ENCODE results near the gene DPT. TPM values are rescaled to one million over a fixed set of nuclear protein-coding genes. Genes with fewer than 3 reads are reported as not detected.

DPT gene
- total RNA-seq, 1 donor from 2014 or later, result not detected

GRCh38 chr1:168762473-168762872 lies 33.5 kb upstream of the DPT start:
- Histone ChIP-seq H3K4me3 (ENCODE audit: insufficient read depth, low read depth, low read length) (no peak overlapping the region), H3K27me3 (ENCODE audit: insufficient read depth, low read length) (no peaks in the 10 kb centered on the region), H3K9ac (ENCODE audit: low read length) (no peak overlapping the region), H4K20me1 (ENCODE audit: insufficient read depth, low read length) (no peaks in the 10 kb centered on the region), H3K4me1 (ENCODE audit: insufficient read depth, low read length) (no peaks in the 10 kb centered on the region), H3K27ac (ENCODE audit: low read depth, low read length) (no peak overlapping the region), H3K9me3 (ENCODE audit: insufficient read depth, low read depth, low read length) (no peaks in the 10 kb centered on the region), H3K79me2 (ENCODE audit: insufficient read depth, low read length) (no peaks in the 10 kb centered on the region), H3K4me2 (ENCODE audit: low read length) (no peak overlapping the region), H2AFZ (ENCODE audit: low read depth, low read length) (no peak overlapping the region), H3K36me3 (ENCODE audit: insufficient read depth, low read length) (no peaks in the 10 kb centered on the region)
- Mint-ChIP-seq H3K4me1 (ENCODE audit: low read depth, unreplicated experiment) (no peaks in the 10 kb centered on the region), H3K36me3 (ENCODE audit: low read depth, unreplicated experiment) (no peaks in the 10 kb centered on the region), H3K27me3 (ENCODE audit: low read depth, unreplicated experiment) (no peaks in the 10 kb centered on the region), H3K4me3 (ENCODE audit: unreplicated experiment) (no peak overlapping the region), H3K9me3 (ENCODE audit: unreplicated experiment) (no peaks in the 10 kb centered on the region), H3K27ac (ENCODE audit: unreplicated experiment) (no peak overlapping the region)
- DNase-seq (ENCODE audit: low read depth) (no peak), FAIRE-seq (no peak)
- no peak for TF ChIP-seq EZH2 (IDR thresholded peaks at IDR 0.05; ENCODE audit: insufficient read depth, low read length)
- TF ChIP-seq, protein P1, sequence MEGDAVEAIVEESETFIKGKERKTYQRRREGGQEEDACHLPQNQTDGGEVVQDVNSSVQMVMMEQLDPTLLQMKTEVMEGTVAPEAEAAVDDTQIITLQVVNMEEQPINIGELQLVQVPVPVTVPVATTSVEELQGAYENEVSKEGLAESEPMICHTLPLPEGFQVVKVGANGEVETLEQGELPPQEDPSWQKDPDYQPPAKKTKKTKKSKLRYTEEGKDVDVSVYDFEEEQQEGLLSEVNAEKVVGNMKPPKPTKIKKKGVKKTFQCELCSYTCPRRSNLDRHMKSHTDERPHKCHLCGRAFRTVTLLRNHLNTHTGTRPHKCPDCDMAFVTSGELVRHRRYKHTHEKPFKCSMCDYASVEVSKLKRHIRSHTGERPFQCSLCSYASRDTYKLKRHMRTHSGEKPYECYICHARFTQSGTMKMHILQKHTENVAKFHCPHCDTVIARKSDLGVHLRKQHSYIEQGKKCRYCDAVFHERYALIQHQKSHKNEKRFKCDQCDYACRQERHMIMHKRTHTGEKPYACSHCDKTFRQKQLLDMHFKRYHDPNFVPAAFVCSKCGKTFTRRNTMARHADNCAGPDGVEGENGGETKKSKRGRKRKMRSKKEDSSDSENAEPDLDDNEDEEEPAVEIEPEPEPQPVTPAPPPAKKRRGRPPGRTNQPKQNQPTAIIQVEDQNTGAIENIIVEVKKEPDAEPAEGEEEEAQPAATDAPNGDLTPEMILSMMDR (IDR thresholded peaks at IDR 0.05; ENCODE audit: insufficient read depth, low read depth, low read length), result no peak

DNA sequence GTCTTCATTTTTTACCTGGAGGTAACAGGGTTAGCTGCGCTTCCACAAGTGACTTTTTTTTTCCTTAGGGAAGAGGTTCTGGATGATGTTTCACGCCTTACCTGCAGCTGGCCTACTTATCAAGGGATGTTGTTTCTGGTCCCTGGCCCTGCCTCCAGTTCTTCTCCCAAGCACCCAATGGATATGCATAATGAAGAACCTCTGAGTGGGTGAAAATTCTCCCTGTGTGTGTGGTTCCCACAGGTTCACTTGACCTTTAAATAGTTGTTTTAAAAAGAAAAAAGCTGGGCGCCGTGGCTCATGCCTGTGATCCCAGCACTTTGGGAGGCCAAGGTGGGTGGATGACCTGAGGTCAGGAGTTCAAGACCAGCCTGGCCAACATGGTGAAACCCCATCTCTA lies 31.8 kb upstream of the DPT start:
- no peak for FAIRE-seq
- TF ChIP-seq, protein P1 (IDR thresholded peaks at IDR 0.05; ENCODE audit: insufficient read depth, low read depth, low read length), result no peak
- TF ChIP-seq EZH2 (IDR thresholded peaks at IDR 0.05; ENCODE audit: insufficient read depth, low read length), result no peak
- Histone ChIP-seq H3K36me3 (ENCODE audit: insufficient read depth, low read length) (no peaks in the 10 kb centered on the region), H3K4me3 (ENCODE audit: insufficient read depth, low read depth, low read length) (no peak overlapping the region), H3K4me2 (ENCODE audit: low read length) (no peak overlapping the region), H3K4me1 (ENCODE audit: insufficient read depth, low read length) (no peaks in the 10 kb centered on the region), H3K27ac (ENCODE audit: low read depth, low read length) (no peak overlapping the region), H2AFZ (ENCODE audit: low read depth, low read length) (no peak overlapping the region), H3K79me2 (ENCODE audit: insufficient read depth, low read length) (no peaks in the 10 kb centered on the region), H3K9me3 (ENCODE audit: insufficient read depth, low read depth, low read length) (no peaks in the 10 kb centered on the region), H4K20me1 (ENCODE audit: insufficient read depth, low read length) (no peaks in the 10 kb centered on the region), H3K9ac (ENCODE audit: low read length) (no peak overlapping the region), H3K27me3 (ENCODE audit: insufficient read depth, low read length) (no peaks in the 10 kb centered on the region)
- Mint-ChIP-seq H3K27ac (ENCODE audit: unreplicated experiment) (no peak overlapping the region), H3K36me3 (ENCODE audit: low read depth, unreplicated experiment) (no peaks in the 10 kb centered on the region), H3K9me3 (ENCODE audit: unreplicated experiment) (no peaks in the 10 kb centered on the region), H3K4me3 (ENCODE audit: unreplicated experiment) (no peak overlapping the region), H3K27me3 (ENCODE audit: low read depth, unreplicated experiment) (no peaks in the 10 kb centered on the region), H3K4me1 (ENCODE audit: low read depth, unreplicated experiment) (no peaks in the 10 kb centered on the region)
- no peak for DNase-seq (ENCODE audit: low read depth)

DNA sequence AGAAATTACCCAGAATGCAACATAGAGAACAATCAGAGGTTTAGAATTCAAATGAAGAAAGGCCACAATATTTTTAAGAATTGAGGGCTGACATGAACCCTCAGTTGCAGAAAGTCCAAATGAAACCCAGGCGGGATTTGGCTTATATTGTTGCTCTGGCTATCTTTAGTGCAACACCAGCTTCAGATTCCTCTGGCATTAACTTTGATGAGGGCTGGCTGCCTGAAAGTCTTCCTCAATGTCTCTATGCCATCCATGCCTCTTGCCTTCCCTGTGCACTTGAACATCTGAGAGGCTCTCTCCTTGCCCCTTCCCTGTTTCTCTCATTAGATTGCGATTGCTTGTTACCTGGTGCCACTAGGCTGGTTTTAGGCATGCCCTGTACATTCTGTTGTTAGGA lies 31.2 kb upstream of the DPT start:
- DNase-seq (ENCODE audit: low read depth) (no peak), FAIRE-seq (no peak)
- no peaks in the 10 kb centered on the region for H3K27me3 ChIP-seq (ENCODE audit: insufficient read depth, low read length)
- H3K9ac ChIP-seq (ENCODE audit: low read length), result no peak overlapping the region
- Mint-ChIP-seq H3K27me3 (ENCODE audit: low read depth, unreplicated experiment) (no peaks in the 10 kb centered on the region), H3K4me3 (ENCODE audit: unreplicated experiment) (no peak overlapping the region), H3K27ac (ENCODE audit: unreplicated experiment) (no peak overlapping the region), H3K36me3 (ENCODE audit: low read depth, unreplicated experiment) (no peaks in the 10 kb centered on the region), H3K4me1 (ENCODE audit: low read depth, unreplicated experiment) (no peaks in the 10 kb centered on the region), H3K9me3 (ENCODE audit: unreplicated experiment) (no peaks in the 10 kb centered on the region)
- no peaks in the 10 kb centered on the region for H4K20me1 ChIP-seq (ENCODE audit: insufficient read depth, low read length)
- H3K4me2 ChIP-seq (ENCODE audit: low read length), result no peak overlapping the region
- no peaks in the 10 kb centered on the region for H3K79me2 ChIP-seq (ENCODE audit: insufficient read depth, low read length)
- H3K4me3 ChIP-seq (ENCODE audit: insufficient read depth, low read depth, low read length), result no peak overlapping the region
- H3K36me3 ChIP-seq (ENCODE audit: insufficient read depth, low read length), result no peaks in the 10 kb centered on the region
- H3K27ac ChIP-seq (ENCODE audit: low read depth, low read length), result no peak overlapping the region
- TF ChIP-seq EZH2 (IDR thresholded peaks at IDR 0.05; ENCODE audit: insufficient read depth, low read length), result no peak
- TF ChIP-seq, protein P1 (IDR thresholded peaks at IDR 0.05; ENCODE audit: insufficient read depth, low read depth, low read length), result no peak
- no peaks in the 10 kb centered on the region for H3K4me1 ChIP-seq (ENCODE audit: insufficient read depth, low read length)
- no peaks in the 10 kb centered on the region for H3K9me3 ChIP-seq (ENCODE audit: insufficient read depth, low read depth, low read length)
- H2AFZ ChIP-seq (ENCODE audit: low read depth, low read length), result no peak overlapping the region
